ENCODE data around the gene TESMIN. TPM values are rescaled to one million over a fixed set of nuclear protein-coding genes. Genes with fewer than 3 reads are reported as not detected.

TESMIN gene
- 10 to 100 TPM; 12.3 to 13.8 TPM for total RNA-seq

DNA sequence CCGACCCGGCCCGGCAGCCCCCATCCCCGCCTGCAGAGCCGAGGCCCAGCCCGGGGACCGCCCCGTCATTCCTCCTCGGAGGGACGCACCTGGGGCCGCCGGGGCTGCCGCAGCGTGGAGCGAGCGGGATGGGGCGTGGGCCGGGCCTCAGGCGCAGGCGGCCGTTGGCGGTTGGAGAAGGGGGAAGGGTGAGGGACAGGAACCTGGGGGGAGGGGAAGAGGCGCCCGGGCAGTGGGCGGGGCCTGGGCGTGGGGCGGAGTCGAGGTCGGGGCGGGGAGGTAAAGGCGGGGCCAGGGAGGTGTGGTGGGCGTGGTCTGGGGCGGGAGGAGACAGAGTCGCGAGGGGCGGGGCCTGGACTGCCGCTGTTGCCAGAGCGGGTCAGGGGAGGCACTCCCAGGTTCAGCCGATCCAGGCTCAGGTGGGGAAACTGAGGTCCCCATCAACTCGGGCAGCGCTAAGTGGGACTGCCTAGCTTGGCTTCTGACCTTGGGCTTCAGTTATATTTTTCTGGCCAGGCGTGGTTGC is at the start of gene TESMIN:
Gene TESMIN, minus strand, starts transcription at position 190 of the 526 bp plus-strand sequence. CDS start 860 bp downstream, outside the sequence.
- Mint-ChIP-seq H3K36me3 (ENCODE audit: low read depth) (peaks cover 11% of the 10 kb centered on the region), H3K4me3 (peak within 1 kb of the TSS; percentile 61), H3K27ac (no peak within 1 kb of the TSS), H3K27me3 (no peaks in the 10 kb centered on the region), H3K4me1 (peaks cover 11% of the 10 kb centered on the region), H3K9me3 (no peaks in the 10 kb centered on the region)
- ChIA-PET CTCF (interaction anchor here (1.4 kb wide), 1 partner anchor 19 kb away, joined by 3 read pairs; no protein-coding TSS in a partner anchor), POLR2A (no interaction called here)
- DNase-seq = peak; percentile 95

GRCh38 chr11:68798221-68798813 is 47.0 kb upstream of the TESMIN start:
- H3K4me3 Mint-ChIP-seq = no peak overlapping the region
- H3K36me3 Mint-ChIP-seq (ENCODE audit: low read depth) = peaks cover 36% of the 10 kb centered on the region
- H3K27me3 Mint-ChIP-seq = no peaks in the 10 kb centered on the region
- no peak overlapping the region for H3K27ac Mint-ChIP-seq
- ChIA-PET CTCF (interaction anchor here (0.9 to 1.7 kb wide), 7 partner anchors 9 to 47 kb away, joined by 3 to 11 read pairs (median 4); no protein-coding TSS in a partner anchor), POLR2A (interaction anchor here (0.6 kb wide), 1 partner anchor 294 kb away, joined by 3 read pairs; no protein-coding TSS in a partner anchor)
- H3K9me3 Mint-ChIP-seq = no peaks in the 10 kb centered on the region
- H3K4me1 Mint-ChIP-seq = no peaks in the 10 kb centered on the region
- peak; percentile 34 for DNase-seq

DNA sequence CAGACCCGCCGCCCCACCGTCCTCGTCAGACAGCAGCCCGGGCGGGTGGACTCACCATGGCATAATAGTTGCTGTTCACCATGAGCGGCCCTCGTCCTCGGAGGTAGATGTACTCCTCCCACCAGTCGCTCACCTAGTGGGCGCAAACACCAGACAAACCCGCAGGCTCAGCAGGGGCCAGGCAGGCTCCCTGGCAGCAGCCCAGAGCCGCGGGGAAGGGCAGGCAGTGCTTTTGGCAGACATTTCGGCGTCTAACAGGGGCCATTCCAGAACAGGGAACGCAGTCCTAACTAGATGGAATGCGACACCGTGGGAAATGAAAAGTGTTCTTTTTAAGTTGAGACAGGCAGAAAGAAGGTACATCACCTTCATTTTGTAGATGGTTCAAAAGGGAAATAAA is 45.5 kb upstream of the TESMIN start:
- Mint-ChIP-seq H3K9me3 (no peaks in the 10 kb centered on the region), H3K4me1 (no peaks in the 10 kb centered on the region), H3K27me3 (no peaks in the 10 kb centered on the region), H3K27ac (no peak overlapping the region), H3K4me3 (no peak overlapping the region), H3K36me3 (ENCODE audit: low read depth) (peaks cover 36% of the 10 kb centered on the region)
- no peak for DNase-seq
- CTCF ChIA-PET = no interaction called here
- POLR2A ChIA-PET = no interaction called here

- H3K4me3 Mint-ChIP-seq = no peak overlapping the region
- CTCF ChIA-PET = interaction anchor here (1.2 kb wide), 1 partner anchor 52 kb away, joined by 3 read pairs; no protein-coding TSS in a partner anchor
- no peak overlapping the region for H3K27ac Mint-ChIP-seq
- DNase-seq = no peak
- H3K4me1 Mint-ChIP-seq = no peaks in the 10 kb centered on the region
- peaks cover 29% of the 10 kb centered on the region for H3K36me3 Mint-ChIP-seq (ENCODE audit: low read depth)
- H3K27me3 Mint-ChIP-seq = no peaks in the 10 kb centered on the region
- H3K9me3 Mint-ChIP-seq = no peaks in the 10 kb centered on the region
- POLR2A ChIA-PET = no interaction called here
Measured at GRCh38 chr11:68792400-68792966, 41.2 kb upstream of the TESMIN start.

DNA sequence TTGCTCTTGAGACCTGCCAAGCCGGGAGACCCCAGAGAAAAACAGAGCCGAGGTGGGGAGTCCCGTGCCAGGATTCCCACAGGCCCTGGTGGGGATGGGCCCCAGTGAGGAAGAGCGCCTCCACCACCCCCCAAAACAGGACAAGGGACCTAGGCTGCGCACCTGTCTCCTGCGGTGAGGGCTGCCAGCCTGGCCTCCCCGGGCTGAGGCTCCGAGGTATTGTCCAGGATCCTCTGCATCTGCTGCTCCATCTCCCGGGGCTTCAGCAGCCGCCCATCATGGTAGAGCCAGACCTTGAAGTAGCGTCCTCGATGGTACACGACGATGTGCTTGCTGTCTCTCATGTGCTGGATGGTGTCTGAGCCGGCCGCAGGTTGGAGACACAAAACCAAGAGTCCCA is 33.3 kb upstream of the TESMIN start:
- H3K9me3 Mint-ChIP-seq = no peaks in the 10 kb centered on the region
- no peak overlapping the region for H3K4me3 Mint-ChIP-seq
- no peaks in the 10 kb centered on the region for H3K27me3 Mint-ChIP-seq
- ChIA-PET CTCF (no interaction called here), POLR2A (no interaction called here)
- no peak for DNase-seq
- H3K27ac Mint-ChIP-seq = no peak overlapping the region
- H3K36me3 Mint-ChIP-seq (ENCODE audit: low read depth) = peaks cover 23% of the 10 kb centered on the region
- H3K4me1 Mint-ChIP-seq = no peaks in the 10 kb centered on the region

GRCh38 chr11:68783216-68783821 is 32.0 kb upstream of the TESMIN start:
- POLR2A ChIA-PET = no interaction called here

GRCh38 chr11:68782711-68783110 is 31.4 kb upstream of the TESMIN start:
- Mint-ChIP-seq H3K27ac (no peak overlapping the region), H3K9me3 (no peaks in the 10 kb centered on the region), H3K4me3 (no peak overlapping the region), H3K4me1 (no peaks in the 10 kb centered on the region), H3K36me3 (ENCODE audit: low read depth) (peaks cover 33% of the 10 kb centered on the region), H3K27me3 (no peaks in the 10 kb centered on the region)
- POLR2A ChIA-PET = no interaction called here
- DNase-seq = no peak
- CTCF ChIA-PET = no interaction called here

More at GRCh38 chr11:68783216-68783821, 32.0 kb upstream of the TESMIN start:
- H3K36me3 Mint-ChIP-seq (ENCODE audit: low read depth) = peaks cover 27% of the 10 kb centered on the region
- H3K27me3 Mint-ChIP-seq = no peaks in the 10 kb centered on the region
- CTCF ChIA-PET = no interaction called here
- no peaks in the 10 kb centered on the region for H3K4me1 Mint-ChIP-seq
- no peaks in the 10 kb centered on the region for H3K9me3 Mint-ChIP-seq
- DNase-seq = no peak
- no peak overlapping the region for H3K27ac Mint-ChIP-seq
- no peak overlapping the region for H3K4me3 Mint-ChIP-seq

DNA sequence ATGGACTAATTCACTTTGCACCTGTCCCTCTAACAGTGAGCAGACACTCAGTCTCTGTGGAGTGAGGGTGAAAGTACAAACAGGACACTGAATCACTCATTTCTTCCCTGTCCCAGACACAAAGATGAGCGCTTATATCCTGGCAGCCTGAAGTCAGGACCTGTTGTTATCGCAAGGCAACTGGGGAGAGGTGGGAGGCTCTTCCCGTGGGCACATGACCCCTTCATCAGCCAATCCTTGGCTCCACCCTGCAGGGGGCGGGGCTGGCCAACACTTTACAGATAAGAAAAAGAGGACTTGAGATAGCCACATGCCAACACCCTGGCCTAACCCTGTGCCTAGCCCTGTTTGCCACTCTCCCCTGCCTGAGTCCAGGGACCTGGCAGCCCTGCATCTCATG is 29.5 kb upstream of the TESMIN start:
- Mint-ChIP-seq H3K36me3 (ENCODE audit: low read depth) (peaks cover 41% of the 10 kb centered on the region), H3K27me3 (no peaks in the 10 kb centered on the region), H3K4me1 (no peaks in the 10 kb centered on the region), H3K27ac (no peak overlapping the region), H3K9me3 (no peaks in the 10 kb centered on the region), H3K4me3 (no peak overlapping the region)
- CTCF ChIA-PET = no interaction called here
- no peak for DNase-seq
- POLR2A ChIA-PET = no interaction called here

GRCh38 chr11:68778205-68778604 is 26.9 kb upstream of the TESMIN start:
- CTCF ChIA-PET = no interaction called here
- no peaks in the 10 kb centered on the region for H3K4me1 Mint-ChIP-seq
- DNase-seq = no peak
- H3K4me3 Mint-ChIP-seq = no peak overlapping the region
- no peaks in the 10 kb centered on the region for H3K9me3 Mint-ChIP-seq
- H3K36me3 Mint-ChIP-seq (ENCODE audit: low read depth) = peaks cover 53% of the 10 kb centered on the region
- POLR2A ChIA-PET = no interaction called here
- no peaks in the 10 kb centered on the region for H3K27me3 Mint-ChIP-seq
- H3K27ac Mint-ChIP-seq = no peak overlapping the region

- ChIA-PET POLR2A (no interaction called here), CTCF (no interaction called here)
- H3K9me3 Mint-ChIP-seq = no peaks in the 10 kb centered on the region
- H3K27ac Mint-ChIP-seq = no peak overlapping the region
- H3K27me3 Mint-ChIP-seq = no peaks in the 10 kb centered on the region
- H3K36me3 Mint-ChIP-seq (ENCODE audit: low read depth) = peaks cover 57% of the 10 kb centered on the region
- H3K4me3 Mint-ChIP-seq = no peak overlapping the region
- H3K4me1 Mint-ChIP-seq = no peaks in the 10 kb centered on the region
- DNase-seq = no peak
Measured at GRCh38 chr11:68776442-68777235, 25.3 kb upstream of the TESMIN start.

DNA sequence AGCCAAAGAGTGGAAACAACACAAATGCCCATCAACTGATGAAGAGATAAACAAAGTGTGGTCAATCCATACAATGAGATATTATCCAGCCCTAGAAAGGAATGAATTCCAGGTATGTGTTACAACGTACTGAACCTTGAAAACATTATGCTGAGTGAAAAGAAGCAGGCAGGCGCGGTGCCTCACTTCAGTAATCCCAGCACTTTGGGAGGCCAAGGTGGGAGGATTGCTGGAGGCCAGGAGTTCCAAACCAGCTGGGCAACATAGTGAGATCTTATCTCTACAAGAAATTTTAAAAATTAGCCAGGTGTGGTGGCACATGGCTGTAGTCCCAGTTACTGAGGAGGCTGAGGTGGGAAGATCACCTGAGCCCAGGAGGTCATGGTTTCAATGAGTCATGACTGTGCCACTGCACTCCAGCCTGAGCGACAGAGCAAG is 24.6 kb upstream of the TESMIN start:
- no peak for DNase-seq
- ChIA-PET POLR2A (no interaction called here), CTCF (no interaction called here)
- Mint-ChIP-seq H3K4me3 (no peak overlapping the region), H3K36me3 (ENCODE audit: low read depth) (peaks cover 57% of the 10 kb centered on the region), H3K27ac (no peak overlapping the region), H3K9me3 (no peaks in the 10 kb centered on the region), H3K27me3 (no peaks in the 10 kb centered on the region), H3K4me1 (no peaks in the 10 kb centered on the region)

DNA sequence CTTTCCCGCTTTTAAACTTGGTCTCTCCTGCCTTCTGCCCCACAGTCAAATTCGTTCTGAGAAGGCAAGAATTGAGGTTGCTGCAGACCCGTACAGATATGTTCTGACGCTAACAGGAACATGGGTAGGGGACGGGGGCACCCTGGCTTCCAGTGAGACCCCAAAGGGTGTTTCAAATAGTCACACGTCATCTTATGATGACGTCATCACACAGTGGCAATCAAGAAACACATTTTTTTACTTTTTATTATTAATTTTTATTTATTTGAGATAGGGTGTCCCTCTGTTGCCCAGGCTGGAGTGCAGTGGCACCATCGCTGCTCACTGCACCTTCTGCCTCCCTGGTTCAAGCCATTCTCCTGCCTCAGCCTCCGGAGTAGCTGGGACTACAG is 22.9 kb upstream of the TESMIN start:
- H3K27me3 Mint-ChIP-seq = no peaks in the 10 kb centered on the region
- no peak for DNase-seq
- H3K36me3 Mint-ChIP-seq (ENCODE audit: low read depth) = peaks cover 58% of the 10 kb centered on the region
- H3K9me3 Mint-ChIP-seq = no peaks in the 10 kb centered on the region
- H3K27ac Mint-ChIP-seq = no peak overlapping the region
- no peak overlapping the region for H3K4me3 Mint-ChIP-seq
- ChIA-PET CTCF (no interaction called here), POLR2A (no interaction called here)
- no peaks in the 10 kb centered on the region for H3K4me1 Mint-ChIP-seq

- Mint-ChIP-seq H3K9me3 (no peaks in the 10 kb centered on the region), H3K27ac (no peak overlapping the region), H3K4me1 (no peaks in the 10 kb centered on the region), H3K27me3 (no peaks in the 10 kb centered on the region), H3K4me3 (no peak overlapping the region), H3K36me3 (ENCODE audit: low read depth) (peaks cover 59% of the 10 kb centered on the region)
- ChIA-PET CTCF (no interaction called here), POLR2A (no interaction called here)
- DNase-seq = no peak
Measured at GRCh38 chr11:68773521-68774193, 22.3 kb upstream of the TESMIN start.
